H1 (cell line): ENCODE data around the gene GRK5.

Experiments
- CREB1 ChIP-seq: IDR thresholded peaks from 2 replicates; pipeline ENCODE4 v1.6.1; 2012; ENCODE audit warnings: inconsistent platforms
- CTCF ChIP-seq, 3 experiments: IDR thresholded peaks; 1 replicate in 2 of 3; 2 replicates in 1 of 3; pipeline versions ENCODE4 v1.5.1 to v1.6.1; 2011; ENCODE audit warnings: low read length in 3 of 3, mild to moderate bottlenecking in 3 of 3, inconsistent platforms in 2 of 3, low read depth in 1 of 3, moderate library complexity in 1 of 3; ENCODE audit not compliant: insufficient read depth in 1 of 3; ENCODE audit errors: control extremely low read depth in 1 of 3
- EP300 ChIP-seq, 2 experiments: IDR thresholded peaks; 1 replicate in 1 of 2; 2 replicates in 1 of 2; pipeline ENCODE4 v1.6.1; 2011 to 2012; ENCODE audit warnings: low read depth in 2 of 2, low read length in 2 of 2, mild to moderate bottlenecking in 2 of 2, borderline replicate concordance in 1 of 2, inconsistent platforms in 1 of 2, moderate library complexity in 1 of 2
- EZH2 ChIP-seq: fragments of 200-600 bp; sonication (generic); IDR thresholded peaks from 2 replicates; pipeline ENCODE4 v1.7.1; 2012; ENCODE audit warnings: low read depth, mild to moderate bottlenecking, moderate library complexity, low read length, inconsistent platforms; ENCODE audit not compliant: severe bottlenecking
- GTF2F1 ChIP-seq: IDR thresholded peaks from 2 replicates; pipeline ENCODE4 v1.6.1; 2012; ENCODE audit warnings: low read depth, low read length, improper control_type of control experiment, borderline replicate concordance
- JUN ChIP-seq: IDR thresholded peaks from 2 replicates; pipeline ENCODE4 v1.6.1; 2011; ENCODE audit warnings: low read depth, mild to moderate bottlenecking, improper control_type of control experiment, low read length
- JUND ChIP-seq: IDR thresholded peaks from 2 replicates; pipeline ENCODE4 v1.6.1; 2011; ENCODE audit warnings: mild to moderate bottlenecking, improper control_type of control experiment, low read length
- NRF1 ChIP-seq: IDR thresholded peaks from 2 replicates; pipeline ENCODE4 v1.6.1; 2011; ENCODE audit warnings: mild to moderate bottlenecking, low read depth, low read length, improper control_type of control experiment
- POLR2AphosphoS5 ChIP-seq: IDR thresholded peaks from 2 replicates; pipeline ENCODE4 v1.6.1; 2011; ENCODE audit warnings: low read depth, low read length
- RAD21 ChIP-seq, 2 experiments: IDR thresholded peaks in 1 of 2; conservative IDR thresholded peaks in 1 of 2; 2 replicates each; pipeline ENCODE4 v1.6.1; 2011; ENCODE audit warnings: low read depth in 2 of 2, low read length in 2 of 2, improper control_type of control experiment in 1 of 2, inconsistent platforms in 1 of 2, mild to moderate bottlenecking in 1 of 2, moderate library complexity in 1 of 2
- SIN3A ChIP-seq, 2 experiments: IDR thresholded peaks in 1 of 2; conservative IDR thresholded peaks in 1 of 2; 2 replicates each; pipeline ENCODE4 v1.6.1; 2011 to 2012; ENCODE audit warnings: low read length in 2 of 2, improper control_type of control experiment in 1 of 2, low read depth in 1 of 2, mild to moderate bottlenecking in 1 of 2
- SP1 ChIP-seq: IDR thresholded peaks from 2 replicates; pipeline ENCODE4 v1.6.1; 2011; ENCODE audit warnings: low read depth, low read length
- YY1 ChIP-seq: IDR thresholded peaks from 2 replicates; pipeline ENCODE4 v1.6.1; 2011; ENCODE audit warnings: low read depth, mild to moderate bottlenecking, low read length

- TF ChIP-seq CTCF (IDR thresholded peaks at IDR 0.05; ENCODE audit: control extremely low read depth in 1 of 3, insufficient read depth in 1 of 3, low read depth in 1 of 3, low read length in 3 of 3) (no peak), GTF2F1 (no peak), JUND (no peak), SIN3A (conservative IDR thresholded peaks at IDR 0.05 in 1 of 2, IDR thresholded peaks at IDR 0.05 in 1 of 2; ENCODE audit: low read depth in 1 of 2, low read length in 2 of 2) (no peak), EP300 (IDR thresholded peaks at IDR 0.05; ENCODE audit: borderline replicate concordance in 1 of 2, low read depth in 2 of 2, low read length in 2 of 2) (no peak), SP1 (no peak), POLR2AphosphoS5 (no peak), CREB1 (no peak), RAD21 (IDR thresholded peaks at IDR 0.05 in 1 of 2, conservative IDR thresholded peaks at IDR 0.05 in 1 of 2; ENCODE audit: low read depth in 2 of 2, low read length in 2 of 2) (no peak), YY1 (no peak), JUN (no peak), EZH2 (no peak), NRF1 (no peak)
These were observed 8.8 kb downstream of the GRK5 start for GRCh38 chr10:119216127-119216526.
